ENCODE data around the gene CASQ1. TPM values are rescaled to one million over a fixed set of nuclear protein-coding genes. Genes with fewer than 3 reads are reported as not detected.

CASQ1 gene
- total and polyA plus RNA-seq, 9 of the 15 experiments (the other 6 are each of a cell fraction or from before 2014, with no cell fraction given) = not detected

GRCh38 chr1:160168016-160168415 lies 22.4 kb upstream of the CASQ1 start:
- peaks cover 0 to 9% of the 10 kb centered on the region in 2 experiments; a peak in 3 of 5 replicates for H3K4me1 ChIP-seq (replicated peaks in 1 of 2; ENCODE audit: control insufficient read depth in 2 of 2, insufficient read depth in 2 of 2, low read length in 2 of 2)
- intact Hi-C loops (cut with micrococcal nuclease) = no loop called here
- H3K9ac ChIP-seq (ENCODE audit: insufficient read depth in 1 of 2, low read depth in 2 of 2, low read length in 2 of 2) = no peak overlapping the region
- ChIA-PET CTCF (ENCODE audit: low intra/inter-chr PET ratio) (no interaction called here), POLR2A (interaction anchor here (1.1 kb wide), 1 partner anchor 94 kb away, joined by 3 read pairs; the partner anchor contains the start of gene DCAF8)
- no peak overlapping the region for H2AFZ ChIP-seq (ENCODE audit: low read depth, low read length)
- H3K79me2 ChIP-seq (ENCODE audit: control insufficient read depth, insufficient read depth, low read length) = no peaks in the 10 kb centered on the region
- TF ChIP-seq ETS1 (conservative IDR thresholded peaks at IDR 0.05; ENCODE audit: control insufficient read depth, low read depth, low read length) (no peak), NFIC (IDR thresholded peaks at IDR 0.05) (peak; percentile 55), RUNX1 (IDR thresholded peaks at IDR 0.05; ENCODE audit: low read depth) (no peak), ZNF699 (CRISPR knock-in tag; IDR thresholded peaks at IDR 0.05; ENCODE audit: insufficient replicate concordance) (no peak), ZNF311 (CRISPR knock-in tag; IDR thresholded peaks at IDR 0.05) (no peak)
- no peaks in the 10 kb centered on the region for H3K9me1 ChIP-seq (ENCODE audit: control insufficient read depth, insufficient read depth, low read length)
- DNase-seq (ENCODE audit: extremely low read depth in 1 of 4, low spot score in 3 of 4) (no peak), FAIRE-seq (no peak), ATAC-seq (no peak)
- WGBS (ENCODE audit: insufficient coverage, low coverage, missing lambda C conversion rate) = 2% methylated on average over 5 of the region's 5 CpGs
- BruUV-seq (replicated peaks) = no TSS peak
- peaks cover 37 to 79% of the 10 kb centered on the region in 2 experiments for H3K27me3 ChIP-seq (ENCODE audit: control insufficient read depth in 2 of 2, insufficient read depth in 2 of 2, low read length in 2 of 2)
- H3K4me2 ChIP-seq (ENCODE audit: insufficient read depth, low read length) = no peak overlapping the region
- in situ Hi-C loops (cut with MboI) = no loop called here
- H4K20me1 ChIP-seq (replicated peaks; ENCODE audit: control insufficient read depth, insufficient read depth, low read length) = no peaks in the 10 kb centered on the region
- H3K4me3 ChIP-seq = no peak overlapping the region
- H3K9me3 ChIP-seq (replicated peaks; ENCODE audit: control insufficient read depth, insufficient read depth, low read depth, low read length) = no peaks in the 10 kb centered on the region
- no peaks in the 10 kb centered on the region for H3K36me3 ChIP-seq (ENCODE audit: control insufficient read depth, insufficient read depth, low read length)
- H3K27ac ChIP-seq (ENCODE audit: extremely low read depth, low read depth, low read length) = no peak overlapping the region

All from K562 (cell line).